Right renal cortex interstitium (tissue), 3 donors: Measurements from ENCODE around the gene MXI1. TPM values are rescaled to one million over a fixed set of nuclear protein-coding genes. Genes with fewer than 3 reads are reported as not detected.

Experiments used
- DNase-seq, 3 donors: peaks; one replicate each; pipeline ENCODE4 v3.0.0-alpha.2; 2013; ENCODE audit warnings: low read depth in 3 of 3, low spot score in 2 of 3
- polyA plus RNA-seq, 3 donors: library from polyadenylated mRNA; unstranded; fragments of 120-200 nt; gene quantifications; one replicate each; pipeline ENCODE4 v1.2.1, GENCODE V29; 2013; ENCODE audit not compliant: insufficient read length in 3 of 3

The MXI1 gene
- 10 to 100 TPM; 45.5 to 49.8 (median 45.9) TPM for polyA plus RNA-seq

DNA sequence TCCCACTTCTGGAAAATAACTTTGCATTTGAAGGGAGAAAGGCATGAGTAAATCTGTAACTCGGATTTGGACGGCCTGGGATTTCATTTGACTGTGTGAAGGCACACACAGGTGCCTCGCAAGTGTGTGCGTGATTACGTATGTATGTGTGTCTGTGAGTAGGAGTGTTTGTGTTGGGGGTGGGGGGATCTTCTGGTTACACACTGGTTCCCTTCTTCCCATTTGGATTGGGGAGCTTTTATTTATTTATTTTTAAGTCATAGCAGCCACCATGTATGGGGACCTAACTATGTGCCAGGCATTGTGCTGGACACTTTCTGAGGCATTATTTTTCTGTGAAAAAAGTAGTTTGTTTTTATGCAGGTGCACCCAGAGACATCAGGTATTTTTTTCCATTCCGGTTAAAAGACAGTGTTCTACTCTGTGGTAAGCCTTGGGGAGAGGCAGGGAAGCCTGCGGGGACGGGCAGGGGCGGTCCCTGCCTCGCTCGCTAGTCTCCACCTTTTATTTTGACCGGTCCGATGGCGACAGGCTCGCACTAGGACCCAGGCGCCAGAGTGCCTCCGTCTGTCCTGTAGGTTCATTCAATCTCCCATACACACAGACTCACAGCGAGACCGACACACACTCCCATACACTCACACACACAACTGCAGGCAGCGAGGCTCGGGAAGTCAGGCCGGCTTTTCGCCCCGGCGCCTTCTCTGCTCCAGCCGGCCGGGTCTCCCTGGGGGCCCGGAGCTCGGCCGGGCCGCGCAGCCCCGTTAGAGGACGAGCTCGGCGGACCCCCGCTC lies at the start of gene MXI1:
MXI1 (plus strand) TSS at position 595 of the 794 bp plus-strand sequence. CDS start 204 bp downstream, outside the sequence.
- DNase-seq, result peak in 2 of 3 donors; percentile 54 to 74

DNA sequence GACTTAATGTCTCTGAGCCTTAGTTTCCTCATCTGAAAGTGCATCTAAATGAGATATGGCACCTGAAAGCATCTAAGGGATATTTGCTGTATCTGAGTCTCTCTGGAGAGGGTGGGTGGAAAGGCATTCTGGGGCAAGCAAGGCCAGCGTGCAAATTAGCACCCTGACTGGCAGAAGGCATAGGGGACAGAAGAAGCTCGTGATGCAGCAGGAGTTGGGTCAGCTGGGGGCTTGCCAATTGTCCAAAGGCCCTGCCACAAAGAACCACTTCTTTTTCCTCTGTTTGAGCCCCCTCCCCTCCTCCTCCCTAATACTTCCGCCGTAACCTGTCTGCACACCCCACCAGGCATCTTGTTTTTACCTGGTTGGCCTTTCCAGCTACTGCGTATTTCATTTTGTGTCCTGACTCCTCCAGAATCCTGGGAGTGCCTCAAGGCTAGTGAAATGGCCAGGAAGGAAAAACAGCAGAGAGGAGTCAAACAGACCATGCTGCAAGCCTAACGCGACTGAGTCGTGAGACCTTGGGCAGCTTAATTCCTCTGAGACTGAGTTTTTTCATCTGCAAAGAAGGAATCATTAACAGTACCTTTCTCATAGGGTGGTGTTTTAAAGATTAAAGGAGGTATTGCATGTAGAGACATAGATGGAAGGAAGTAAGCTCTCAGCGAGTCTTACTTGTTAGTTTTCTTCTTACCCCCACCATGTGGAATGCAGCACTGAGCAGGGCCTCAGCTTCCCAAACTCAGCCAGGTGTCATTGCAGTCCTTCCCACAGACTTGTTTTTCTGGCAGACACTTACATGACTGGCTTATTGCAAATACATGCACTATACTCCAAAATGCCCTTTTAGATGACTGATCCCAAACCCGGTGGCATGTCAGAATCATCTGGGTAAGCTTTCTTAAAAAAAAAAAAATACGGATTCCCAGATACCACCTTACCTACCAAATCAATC lies 49.1 kb upstream of the MXI1 start:
- DNase-seq, result no peak

DNA sequence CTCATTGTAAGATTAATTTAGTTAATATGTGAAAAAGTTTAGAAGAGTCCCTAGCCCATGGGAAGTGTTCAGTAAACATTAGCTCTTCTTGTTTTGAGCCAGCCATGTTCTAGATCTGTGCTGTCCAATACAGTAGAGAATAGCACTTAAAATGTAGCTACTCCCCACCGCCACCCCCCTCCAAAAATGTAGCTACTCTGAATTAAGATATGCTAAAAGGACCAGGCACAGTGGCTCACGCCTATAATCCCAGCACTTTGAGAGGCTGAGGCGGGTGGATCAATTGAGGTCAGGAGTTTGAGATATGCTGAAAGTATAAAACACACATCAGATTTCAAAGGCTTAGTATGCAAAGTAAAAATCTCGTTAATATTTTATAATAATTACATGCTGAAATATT lies 47.3 kb upstream of the MXI1 start:
- DNase-seq, result no peak

DNA sequence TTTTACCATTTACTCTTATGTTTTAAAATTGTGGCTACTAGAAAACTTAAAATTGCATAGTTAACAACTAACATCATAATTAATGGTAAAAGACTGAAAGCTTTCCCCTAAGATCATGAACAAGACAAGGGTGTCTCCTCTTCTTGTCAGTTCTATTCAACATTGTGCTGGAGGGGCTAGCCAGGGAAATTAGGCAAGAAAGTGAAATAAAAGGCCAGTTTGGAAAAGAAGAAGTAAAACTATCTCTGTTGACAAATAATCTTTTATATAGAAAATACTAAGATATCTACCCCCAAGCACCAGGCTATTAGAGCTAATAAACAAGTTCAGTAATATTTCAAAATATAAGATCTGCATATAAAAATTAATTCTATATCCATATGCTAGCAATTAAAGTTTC lies 46.9 kb upstream of the MXI1 start:
- DNase-seq, result no peak

DNA sequence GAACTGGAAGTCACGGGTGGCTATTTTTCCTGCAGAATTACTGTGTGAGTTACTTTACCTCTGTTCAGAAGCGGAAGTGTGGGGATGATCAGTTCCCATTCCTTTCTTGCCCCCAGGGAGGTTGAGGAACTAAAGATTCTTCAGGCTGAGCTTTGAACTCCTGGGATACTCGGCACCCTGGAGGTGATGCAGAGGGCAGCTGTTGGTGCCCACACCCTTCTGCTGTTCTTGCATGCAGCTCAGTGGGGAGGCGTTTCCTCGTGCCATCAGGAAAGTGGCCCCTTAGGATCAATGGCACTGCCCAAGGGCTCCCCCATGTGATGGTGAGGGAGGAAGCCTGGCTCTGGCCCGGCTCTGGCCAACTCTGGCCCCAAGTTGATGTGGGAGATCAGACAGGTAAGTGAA lies 44.7 kb upstream of the MXI1 start:
- no peak for DNase-seq

DNA sequence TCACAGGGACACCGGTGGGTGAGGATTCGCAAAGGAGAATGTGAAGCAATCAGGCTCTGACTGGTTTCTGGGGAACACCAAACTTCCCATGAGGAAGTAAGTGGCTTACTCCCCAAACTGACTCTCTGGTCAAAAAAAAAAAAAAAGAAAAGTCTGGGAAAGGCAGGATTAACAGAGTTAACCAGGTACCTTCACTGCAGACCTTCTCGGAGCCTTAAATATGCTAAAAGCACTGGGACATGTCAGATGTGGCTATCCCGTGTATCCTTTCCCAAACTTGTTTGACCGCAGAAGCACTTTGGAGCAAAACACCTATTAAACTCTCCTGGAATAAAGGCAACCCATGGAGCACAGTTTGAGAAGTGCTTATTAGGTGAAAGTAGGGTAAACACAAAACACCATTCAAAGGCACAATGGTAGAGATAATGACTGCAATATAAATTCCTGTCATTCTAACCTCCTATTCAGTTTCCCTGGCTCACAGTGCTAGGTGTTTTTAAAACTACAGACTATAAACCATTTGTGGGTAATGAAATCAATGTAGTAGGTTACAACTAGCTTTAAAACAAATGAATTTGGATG lies 44.1 kb upstream of the MXI1 start:
- no peak for DNase-seq

DNA sequence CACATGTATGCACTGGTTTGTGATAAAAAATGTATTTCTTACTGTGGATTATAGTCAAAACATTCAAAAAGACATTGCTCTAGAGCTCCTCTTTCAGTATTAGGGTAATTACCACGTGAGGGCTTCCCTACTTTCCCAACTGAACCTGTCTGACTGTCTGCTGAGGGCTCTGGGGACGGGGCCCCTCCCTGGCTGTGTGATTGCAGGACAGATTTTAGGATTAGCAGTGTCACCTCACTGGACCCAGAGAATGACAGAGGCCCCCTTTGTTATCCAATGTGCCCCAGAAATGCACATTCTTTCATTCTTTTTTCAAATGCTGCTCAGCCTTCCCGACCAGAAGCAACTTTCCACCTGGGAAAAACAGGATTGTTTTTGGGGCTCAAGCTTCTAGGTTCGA lies 43.6 kb upstream of the MXI1 start:
- DNase-seq, result no peak

DNA sequence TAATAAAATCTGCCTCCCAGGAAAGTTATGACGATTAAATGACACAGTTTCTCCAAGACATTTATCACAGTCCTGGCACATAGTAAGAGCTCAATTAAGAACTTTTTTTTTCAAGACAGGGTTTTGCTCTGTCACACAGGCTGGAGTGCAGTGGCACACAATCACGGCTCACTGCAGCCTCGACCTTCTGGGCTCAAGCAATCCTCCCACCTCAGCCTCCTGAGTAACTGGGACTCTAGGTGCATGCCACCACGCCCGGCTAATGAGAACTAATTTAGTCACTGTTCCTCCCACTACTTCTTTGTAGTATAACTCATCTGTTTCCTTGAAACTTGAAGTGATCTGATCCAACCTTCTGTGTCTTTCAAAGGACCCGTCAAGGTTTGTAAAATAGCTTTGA lies 42.2 kb upstream of the MXI1 start:
- DNase-seq, result no peak

DNA sequence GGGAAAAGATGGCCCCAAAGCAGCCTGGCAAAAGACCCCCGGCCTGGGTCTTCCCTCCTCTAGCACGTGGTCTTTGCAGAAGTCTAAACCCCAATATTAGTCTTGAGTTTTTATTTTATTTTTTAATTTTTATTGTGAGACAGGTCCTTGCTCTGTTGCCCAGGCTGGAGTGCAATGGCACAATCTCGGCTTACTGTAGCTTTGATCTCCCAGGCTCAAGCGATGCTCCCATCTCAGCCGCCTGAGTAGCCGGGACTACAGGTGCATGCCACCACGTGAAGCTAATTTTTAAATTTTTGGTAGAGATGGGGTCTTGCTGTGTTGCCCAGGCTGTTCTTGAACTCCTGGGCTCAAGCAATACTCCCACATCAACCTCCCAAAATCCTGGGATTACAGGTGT lies 40.3 kb upstream of the MXI1 start:
- no peak for DNase-seq

DNA sequence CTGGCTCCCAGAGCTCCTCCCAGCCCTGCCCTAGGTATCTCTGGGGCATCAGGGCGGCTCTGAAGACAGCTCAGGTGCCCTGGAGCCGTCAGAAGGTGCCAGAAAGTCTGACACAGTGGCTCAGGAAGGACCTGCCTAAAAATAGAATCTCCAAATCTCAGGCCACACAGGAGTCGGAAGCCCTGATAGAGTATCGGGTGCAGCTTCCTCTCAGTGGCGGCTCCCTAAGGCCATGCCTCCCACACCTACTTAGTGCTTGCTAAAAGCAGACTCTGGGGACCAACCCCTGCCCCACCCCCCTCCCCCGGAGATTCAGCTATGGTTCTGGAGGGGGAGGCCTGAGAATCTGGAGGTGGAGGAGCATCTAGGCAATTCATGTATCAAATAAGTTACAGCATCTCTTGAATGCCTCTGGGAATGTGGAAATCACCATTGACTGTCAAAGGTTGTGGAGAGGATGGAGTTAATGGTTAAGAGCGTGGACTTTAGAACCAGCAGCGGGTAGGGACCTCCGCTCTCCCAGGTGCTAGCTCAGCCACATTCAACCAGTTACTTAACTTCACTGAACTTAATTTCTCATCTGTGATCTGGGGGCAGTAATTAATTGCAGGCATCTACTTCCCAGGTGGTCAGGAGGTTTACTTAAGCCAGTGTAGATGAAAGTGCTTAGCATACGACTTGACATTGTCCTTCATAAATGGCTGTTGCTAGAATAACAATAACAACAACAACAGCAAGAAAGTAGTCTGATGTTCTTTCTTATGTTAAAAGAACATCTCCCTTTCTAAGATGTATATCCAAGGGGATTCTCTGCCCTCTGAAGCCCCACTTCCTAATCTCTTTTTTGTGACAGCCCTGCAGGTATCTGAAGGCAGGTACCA lies 38.6 kb upstream of the MXI1 start:
- no peak for DNase-seq

DNA sequence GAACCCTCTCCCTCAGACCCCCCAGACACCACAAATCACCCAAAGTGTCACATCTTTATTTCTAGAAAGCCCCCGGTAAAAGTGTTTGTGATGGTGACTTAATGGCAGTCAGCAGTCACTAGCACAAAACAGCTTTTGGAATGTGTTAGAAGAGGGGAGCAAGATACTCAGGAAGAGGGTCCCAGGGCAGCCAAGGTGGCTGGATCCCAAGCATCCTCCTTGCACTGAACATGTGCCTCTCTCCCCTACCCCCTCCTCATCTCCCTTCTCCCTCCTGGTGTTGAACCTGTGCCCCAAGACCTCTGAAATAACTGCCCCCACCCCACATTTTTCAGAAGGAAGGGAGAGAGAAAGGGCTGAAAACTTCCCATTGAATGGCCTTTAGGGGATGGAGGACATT lies 37.8 kb upstream of the MXI1 start:
- no peak for DNase-seq

DNA sequence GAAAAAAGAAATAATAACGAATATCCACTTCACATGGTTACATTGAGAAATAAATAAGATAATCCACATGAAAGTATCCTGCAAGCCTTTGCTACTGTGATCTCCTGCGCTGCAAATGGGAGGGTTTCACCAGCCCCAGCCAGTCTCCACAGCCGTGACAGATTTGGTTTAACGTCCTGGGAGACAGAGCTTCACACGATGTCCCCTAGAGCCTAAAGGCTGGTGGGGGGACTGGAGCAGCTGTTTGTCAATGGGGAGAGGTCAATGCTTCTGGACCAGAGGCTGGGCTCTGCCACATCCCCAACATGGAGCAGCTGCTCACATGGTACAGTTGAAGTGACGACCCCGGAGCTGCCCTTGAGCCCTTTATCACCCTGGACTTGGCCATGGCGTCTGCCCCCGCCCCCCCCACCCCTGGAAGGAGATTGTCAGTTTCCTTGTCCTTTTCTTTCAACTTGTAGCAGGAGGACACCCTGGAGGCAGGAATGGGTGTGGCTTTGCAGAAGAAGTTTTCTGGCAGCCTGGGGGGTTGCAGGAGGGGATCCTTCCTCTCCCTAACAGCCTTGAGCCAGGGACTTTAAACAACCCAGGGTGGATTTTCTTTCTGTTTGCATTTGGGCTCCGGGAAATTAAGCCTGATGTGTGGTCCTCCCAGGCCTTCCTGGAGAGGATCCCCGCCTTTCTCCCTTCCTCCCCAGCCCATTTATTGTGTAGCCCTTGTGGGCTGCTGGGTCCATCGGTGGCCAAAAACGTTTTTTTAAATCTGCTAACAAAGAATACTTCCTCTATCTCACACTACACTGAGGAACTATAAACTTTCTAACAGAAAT lies 37.0 kb upstream of the MXI1 start:
- DNase-seq, result no peak

DNA sequence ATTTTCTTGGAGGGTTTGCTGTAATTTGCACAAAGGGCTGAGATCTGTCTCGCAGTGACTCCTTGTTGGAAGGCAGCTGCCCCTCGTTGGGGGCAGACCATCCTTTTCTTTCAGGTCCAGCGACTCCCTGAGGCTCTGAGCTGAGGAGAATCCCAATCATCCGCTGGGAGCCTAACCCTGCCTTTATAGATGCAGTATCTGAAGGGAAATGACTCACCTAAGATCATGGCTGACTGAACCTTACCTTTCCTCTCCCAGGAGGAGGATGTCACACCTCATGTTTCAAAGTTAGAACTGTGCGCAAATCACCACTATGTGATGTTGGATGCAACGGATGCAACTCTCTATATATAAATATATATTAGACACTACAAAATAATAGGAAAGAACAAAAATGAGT lies 36.4 kb upstream of the MXI1 start:
- no peak for DNase-seq

DNA sequence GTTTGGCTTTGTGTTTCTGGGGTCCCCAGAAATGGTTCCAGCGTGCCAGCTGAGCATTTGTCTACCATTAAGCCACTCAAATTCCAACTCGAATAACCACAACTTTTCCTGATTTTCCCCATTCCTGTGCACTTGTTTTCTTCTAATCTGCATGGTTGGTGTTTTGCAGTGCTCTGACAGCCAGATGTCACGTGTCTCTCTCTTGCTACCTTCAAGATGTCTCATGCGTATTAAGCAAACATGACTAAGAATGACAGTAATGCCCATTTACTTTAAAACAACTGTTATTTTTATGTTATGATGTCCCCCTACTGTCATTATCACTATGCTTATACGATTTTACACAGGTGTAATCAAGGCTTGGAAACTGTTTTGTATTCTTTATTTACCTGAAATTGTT lies 35.2 kb upstream of the MXI1 start:
- DNase-seq, result no peak

DNA sequence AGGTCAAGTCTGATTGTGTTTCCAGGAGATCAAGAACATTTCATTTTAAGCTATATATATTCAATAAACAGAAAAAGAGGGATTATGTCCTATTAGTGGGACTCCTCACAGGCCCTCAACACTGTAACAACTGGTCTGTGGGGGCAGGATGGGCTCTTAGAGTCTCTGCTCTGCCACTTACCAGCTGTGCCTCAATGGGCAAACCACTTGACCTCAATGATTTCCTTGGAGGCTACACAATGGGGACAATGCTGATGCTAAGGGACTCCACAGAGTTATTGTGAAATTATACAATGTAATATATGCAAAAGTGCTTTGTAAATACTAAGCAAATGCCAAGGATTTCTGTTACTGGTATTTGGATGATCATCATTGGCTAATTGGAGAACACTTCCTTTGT lies 33.2 kb upstream of the MXI1 start:
- no peak for DNase-seq

DNA sequence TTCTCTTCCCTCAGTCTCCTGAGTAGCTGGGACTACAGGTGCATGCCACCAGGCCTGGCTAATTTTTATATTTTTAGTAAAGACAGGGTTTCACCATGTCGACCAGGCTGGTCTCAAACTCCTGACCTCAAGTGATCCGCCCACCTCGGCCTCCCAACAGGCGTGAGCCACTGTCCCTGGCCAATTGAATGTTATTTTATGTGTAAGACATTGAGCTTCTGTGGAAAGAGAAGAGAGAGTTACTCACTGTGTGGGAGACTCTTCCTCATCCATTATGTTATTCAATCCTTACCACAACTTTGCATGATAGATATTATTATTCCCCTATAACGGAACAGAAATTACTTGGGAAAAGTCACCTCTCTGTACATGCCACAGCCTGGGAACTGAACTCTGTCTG lies 32.6 kb upstream of the MXI1 start:
- no peak for DNase-seq

DNA sequence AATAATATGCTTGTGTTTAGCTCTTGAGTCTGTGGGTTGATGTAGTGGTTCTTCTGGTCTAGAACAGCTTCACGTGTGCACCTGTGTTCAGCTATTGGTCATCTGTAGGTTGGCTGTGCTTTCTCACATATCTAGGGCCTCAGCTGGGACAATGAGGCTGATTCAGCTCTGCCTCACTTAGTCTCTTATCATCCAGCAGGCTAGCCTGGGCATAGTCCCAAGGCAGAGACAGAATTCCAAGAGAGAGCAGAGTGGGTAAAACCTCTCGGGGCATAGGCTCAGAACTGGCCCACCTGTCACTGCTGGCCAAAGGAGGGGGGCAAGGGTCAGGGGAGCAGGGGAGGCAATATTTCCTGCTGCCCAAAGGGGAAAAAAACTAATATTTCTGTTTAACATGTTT lies 32.0 kb upstream of the MXI1 start:
- no peak for DNase-seq

DNA sequence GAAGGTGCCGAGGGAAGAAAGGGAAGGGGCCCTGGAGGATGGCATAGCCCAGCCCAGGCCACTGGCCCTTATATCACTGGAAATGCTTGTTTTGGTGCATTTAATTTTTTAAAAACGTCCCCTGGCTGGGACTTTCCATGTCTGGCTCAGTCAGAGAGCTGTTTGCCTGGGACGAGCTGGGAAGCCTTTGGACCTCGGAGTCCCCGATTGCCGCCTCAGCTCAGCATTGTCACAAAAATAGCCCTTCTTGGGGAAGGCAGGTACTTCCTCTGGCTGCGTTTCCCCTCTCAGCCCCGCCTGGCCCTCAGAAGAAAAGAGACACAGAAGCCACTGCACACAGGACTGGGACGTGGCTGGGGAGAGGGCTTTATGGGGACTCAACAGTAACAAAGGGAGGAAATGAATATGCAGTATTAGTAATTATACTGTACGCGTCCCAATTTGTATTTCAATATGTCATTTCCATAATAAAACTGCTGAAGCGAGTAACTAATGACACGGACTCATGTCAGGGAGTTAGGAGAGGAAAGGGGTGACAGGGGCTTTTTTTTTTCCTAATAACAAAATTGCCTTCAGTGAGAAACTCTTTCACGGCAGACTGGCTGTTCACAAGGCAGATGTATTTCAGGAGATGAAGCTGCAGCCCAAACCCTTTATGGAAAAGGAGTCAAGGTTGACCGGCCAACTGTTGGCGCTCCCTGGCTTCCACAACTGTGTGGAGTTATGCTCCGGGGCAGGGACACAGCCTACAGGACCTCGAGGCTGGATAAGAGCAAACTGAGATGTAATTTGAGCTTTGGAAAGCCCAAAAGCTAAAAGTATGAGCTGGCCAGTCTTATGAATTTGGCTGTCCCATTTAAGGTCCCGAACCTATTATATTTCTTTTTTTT lies 31.0 kb upstream of the MXI1 start:
- DNase-seq, result no peak

DNA sequence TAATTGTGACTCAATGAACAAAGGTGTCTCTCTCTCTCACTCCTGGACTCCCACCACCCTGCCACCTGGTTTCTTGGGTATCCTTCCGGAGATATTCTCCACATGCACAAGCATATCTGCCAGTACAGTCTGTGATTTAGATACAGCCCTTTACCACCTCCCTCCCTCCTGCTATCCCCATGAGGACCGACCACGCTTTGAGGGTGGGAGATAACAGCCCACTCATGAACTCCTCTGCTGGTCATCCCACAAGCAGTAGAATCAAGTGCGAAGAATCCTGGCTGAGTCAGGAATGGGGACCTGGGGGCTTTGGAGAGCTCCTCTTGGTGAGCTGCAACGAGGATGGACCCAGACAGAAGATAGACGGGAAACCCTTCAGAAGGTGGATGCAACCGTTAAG lies 28.2 kb upstream of the MXI1 start:
- DNase-seq, result no peak
